Measurements from ENCODE around the gene POLD2.

- TF ChIP-seq CTCF (IDR thresholded peaks at IDR 0.05; ENCODE audit: low read depth, low read length, poor library complexity, severe bottlenecking) (peak; percentile 4), EZH2phosphoT487 (IDR thresholded peaks at IDR 0.05; ENCODE audit: borderline replicate concordance, low read length) (no peak)
Observed at GRCh38 chr7:44128721-44129582, 5.6 kb upstream of the POLD2 start.

Measured in DOHH2 (cell line).